ENCODE results near the gene SETD2. TPM values are rescaled to one million over a fixed set of nuclear protein-coding genes. Genes with fewer than 3 reads are reported as not detected.

SETD2 gene
- total and polyA plus RNA-seq, 2 donors (not counting 1 experiment from before 2014, with no cell fraction given) = 22.6 to 91.4 TPM

DNA sequence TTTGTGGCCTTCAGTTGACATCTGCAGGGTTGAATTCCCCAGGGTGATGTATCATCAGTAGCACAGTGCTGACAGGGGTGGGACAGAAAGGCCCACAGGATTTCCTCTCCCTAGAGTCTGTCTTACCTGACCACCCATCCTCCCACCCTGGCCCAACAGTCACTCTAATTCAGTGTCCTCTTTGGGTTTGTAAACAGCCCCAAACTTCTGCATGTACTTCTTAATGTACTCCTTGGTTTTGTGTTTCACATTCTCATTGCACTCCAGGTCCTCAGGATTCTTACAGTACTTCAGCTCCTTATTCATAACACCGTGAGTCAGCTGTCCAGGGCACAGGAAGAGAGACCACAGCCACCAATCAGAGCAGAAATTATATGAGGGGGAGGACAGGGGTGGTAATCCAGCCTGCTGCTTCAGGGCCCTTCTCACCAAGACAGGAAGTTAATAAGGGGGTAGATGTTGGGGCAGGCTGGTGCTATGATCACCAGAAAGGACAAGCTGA lies 146.9 kb downstream of the SETD2 start:
- no peaks in the 10 kb centered on the region for H3K27me3 ChIP-seq (replicated peaks in 1 of 4; ENCODE audit: control extremely low read depth in 1 of 4, control insufficient read depth in 3 of 4, insufficient read depth in 4 of 4, low read length in 3 of 4)
- ATAC-seq (ENCODE audit: low read depth) = peak; percentile 96
- CTCF ChIA-PET = interaction anchor here (0.8 to 2.4 kb wide), 5 partner anchors 38 to 307 kb away, joined by 3 to 5 read pairs (median 4); partner anchors contain the start of gene NBEAL2
- H3K27ac Mint-ChIP-seq = peak overlapping the region; percentile 86
- peak; percentile 54 for DNase-seq
- intact Hi-C loops (cut with micrococcal nuclease) = loop anchor here (1.0 kb wide), 2 partner anchors 8 to 19 kb away; no protein-coding TSS in a partner anchor
- POLR2A ChIA-PET = interaction anchor here (0.6 to 0.7 kb wide), 3 partner anchors 30 to 58 kb away, joined by 3 to 4 read pairs (median 3); no protein-coding TSS in a partner anchor
- H3K4me1 ChIP-seq (ENCODE audit: control insufficient read depth in 2 of 2, insufficient read depth in 2 of 2, low read length in 2 of 2) = peaks cover 23 to 27% of the 10 kb centered on the region in 2 donors
- no peak overlapping the region for H2AFZ ChIP-seq (ENCODE audit: insufficient read depth, low read depth, low read length, poor library complexity, severe bottlenecking)
- peaks cover 37% of the 10 kb centered on the region for H4K20me1 ChIP-seq (ENCODE audit: control insufficient read depth, insufficient read depth, low read length, poor library complexity, severe bottlenecking)
- TF ChIP-seq, protein P1, sequence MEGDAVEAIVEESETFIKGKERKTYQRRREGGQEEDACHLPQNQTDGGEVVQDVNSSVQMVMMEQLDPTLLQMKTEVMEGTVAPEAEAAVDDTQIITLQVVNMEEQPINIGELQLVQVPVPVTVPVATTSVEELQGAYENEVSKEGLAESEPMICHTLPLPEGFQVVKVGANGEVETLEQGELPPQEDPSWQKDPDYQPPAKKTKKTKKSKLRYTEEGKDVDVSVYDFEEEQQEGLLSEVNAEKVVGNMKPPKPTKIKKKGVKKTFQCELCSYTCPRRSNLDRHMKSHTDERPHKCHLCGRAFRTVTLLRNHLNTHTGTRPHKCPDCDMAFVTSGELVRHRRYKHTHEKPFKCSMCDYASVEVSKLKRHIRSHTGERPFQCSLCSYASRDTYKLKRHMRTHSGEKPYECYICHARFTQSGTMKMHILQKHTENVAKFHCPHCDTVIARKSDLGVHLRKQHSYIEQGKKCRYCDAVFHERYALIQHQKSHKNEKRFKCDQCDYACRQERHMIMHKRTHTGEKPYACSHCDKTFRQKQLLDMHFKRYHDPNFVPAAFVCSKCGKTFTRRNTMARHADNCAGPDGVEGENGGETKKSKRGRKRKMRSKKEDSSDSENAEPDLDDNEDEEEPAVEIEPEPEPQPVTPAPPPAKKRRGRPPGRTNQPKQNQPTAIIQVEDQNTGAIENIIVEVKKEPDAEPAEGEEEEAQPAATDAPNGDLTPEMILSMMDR (IDR thresholded peaks at IDR 0.05) = no peak
- no peak for TF ChIP-seq EZH2 (IDR thresholded peaks at IDR 0.05; ENCODE audit: borderline replicate concordance, insufficient read depth, low read depth, low read length, poor library complexity, severe bottlenecking)
- H3K9me3 Mint-ChIP-seq (ENCODE audit: insufficient read depth) = no peaks in the 10 kb centered on the region
- peak overlapping the region in 1 of 5 experiments; percentile 5 for H3K4me3 ChIP-seq (ENCODE audit: control extremely low read depth in 1 of 5, extremely low read depth in 1 of 5, insufficient read depth in 1 of 5, low read depth in 2 of 5, low read length in 4 of 5)
- H3K27ac ChIP-seq (ENCODE audit: low read length in 2 of 2) = peak overlapping the region; percentile 32 to 79
- H3K4me1 Mint-ChIP-seq = peaks cover 40% of the 10 kb centered on the region
- no CpG with 5 or more reads among the region's 1 CpG for WGBS (ENCODE audit: insufficient coverage)
- H3K4me3 Mint-ChIP-seq = peak overlapping the region; percentile 56
- no peaks in the 10 kb centered on the region for H3K27me3 Mint-ChIP-seq
- no peaks in the 10 kb centered on the region for H3K9me3 ChIP-seq (ENCODE audit: control extremely low read depth in 1 of 3, control insufficient read depth in 2 of 3, insufficient read depth in 1 of 3, low read length in 2 of 3)
- H3K79me2 ChIP-seq (ENCODE audit: control insufficient read depth, insufficient read depth, low read length) = peaks cover 17% of the 10 kb centered on the region
- H3K4me2 ChIP-seq (replicated peaks; ENCODE audit: low read depth, low read length, poor library complexity, severe bottlenecking) = peak overlapping the region; percentile 35
- H3K9ac ChIP-seq (ENCODE audit: low read length) = peak overlapping the region; percentile 20
- H3K36me3 ChIP-seq (replicated peaks in 1 of 2; ENCODE audit: control extremely low read depth in 1 of 2, control insufficient read depth in 1 of 2, extremely low read depth in 1 of 2, insufficient read depth in 2 of 2, low read length in 1 of 2) = peaks cover 0 to 61% of the 10 kb centered on the region in 2 experiments

Measured in B cell (primary cell).